ENCODE data around the gene SLC45A1. TPM values are rescaled to one million over a fixed set of nuclear protein-coding genes. Genes with fewer than 3 reads are reported as not detected.
A peak's percentile ranks its signal among the peaks of the same experiment; 100 is the strongest.

SLC45A1 gene
- total RNA-seq, 1 experiment from 2014 or later = 13.8 TPM

GRCh38 chr1:8281843-8282509, 35.9 kb upstream of the SLC45A1 start:
- no peak overlapping the region for H3K9ac ChIP-seq (ENCODE audit: low read length)
- no TSS peak for BruUV-seq (replicated peaks)
- no peak overlapping the region for H3K4me3 ChIP-seq (replicated peaks in 1 of 2; ENCODE audit: low read depth in 1 of 2, low read length in 2 of 2)
- intact Hi-C loops (cut with micrococcal nuclease) = no loop called here
- no peak overlapping the region for H2AFZ ChIP-seq (ENCODE audit: low read depth, low read length, poor library complexity, severe bottlenecking)
- H3K36me3 ChIP-seq (ENCODE audit: control insufficient read depth in 1 of 2, insufficient read depth in 2 of 2, low read length in 2 of 2) = no peaks in the 10 kb centered on the region
- H3K4me2 ChIP-seq (ENCODE audit: low read length) = no peak overlapping the region
- ATAC-seq (no peak), DNase-seq (ENCODE audit: low read depth, low spot score) (no peak)
- RAD21 ChIA-PET (ENCODE audit: low non-redundant PET in 1 of 2, low total read pairs in 2 of 2, uncharacterized antibody in 2 of 2, unreplicated experiment in 2 of 2) = interaction anchor here in 1 of 2 experiments (0.6 kb wide), 1 partner anchor 199 kb away, joined by 3 read pairs; no protein-coding TSS in a partner anchor
- POLR2A ChIA-PET = no interaction called here
- H4K20me1 ChIP-seq (ENCODE audit: insufficient read depth) = no peaks in the 10 kb centered on the region
- no peaks in the 10 kb centered on the region for H3K27me3 ChIP-seq (ENCODE audit: insufficient read depth, low read length)
- no peaks in the 10 kb centered on the region for H3K9me3 ChIP-seq (ENCODE audit: control insufficient read depth in 1 of 2, insufficient read depth in 1 of 2, low read depth in 1 of 2, low read length in 2 of 2)
- TF ChIP-seq POLR2AphosphoS5 (IDR thresholded peaks at IDR 0.05; ENCODE audit: low read depth, low read length) (no peak), EZH2phosphoT487 (IDR thresholded peaks at IDR 0.05; ENCODE audit: borderline replicate concordance) (no peak)
- no peaks in the 10 kb centered on the region for H3K9me2 ChIP-seq (ENCODE audit: insufficient read depth)
- no peaks in the 10 kb centered on the region for H3K79me2 ChIP-seq (ENCODE audit: insufficient read depth, low read length)
- CTCF ChIA-PET = no interaction called here
- peaks cover 10 to 47% of the 10 kb centered on the region in 2 experiments; a peak in 3 of 4 replicates for H3K4me1 ChIP-seq (ENCODE audit: control insufficient read depth in 1 of 2, insufficient read depth in 2 of 2, low read length in 2 of 2)
- no peak overlapping the region for H3K27ac ChIP-seq (ENCODE audit: low read depth, low read length)

- no peak overlapping the region for H3K9ac ChIP-seq (ENCODE audit: low read length)
- no peaks in the 10 kb centered on the region for H3K9me3 ChIP-seq (ENCODE audit: control insufficient read depth in 1 of 2, insufficient read depth in 1 of 2, low read depth in 1 of 2, low read length in 2 of 2)
- DNase-seq (ENCODE audit: low read depth, low spot score) (no peak), ATAC-seq (no peak)
- peaks cover 8 to 43% of the 10 kb centered on the region in 2 experiments; a peak in 3 of 4 replicates for H3K4me1 ChIP-seq (ENCODE audit: control insufficient read depth in 1 of 2, insufficient read depth in 2 of 2, low read length in 2 of 2)
- no TSS peak for BruUV-seq (replicated peaks)
- TF ChIP-seq EGR1 (IDR thresholded peaks at IDR 0.05; ENCODE audit: low read depth) (no peak), ZFX (IDR thresholded peaks at IDR 0.05) (no peak)
- POLR2A ChIA-PET = no interaction called here
- no peaks in the 10 kb centered on the region for H3K36me3 ChIP-seq (ENCODE audit: control insufficient read depth in 1 of 2, insufficient read depth in 2 of 2, low read length in 2 of 2)
- no peaks in the 10 kb centered on the region for H3K27me3 ChIP-seq (ENCODE audit: insufficient read depth, low read length)
- H3K79me2 ChIP-seq (ENCODE audit: insufficient read depth, low read length) = no peaks in the 10 kb centered on the region
- intact Hi-C loops (cut with micrococcal nuclease) = no loop called here
- RAD21 ChIA-PET (ENCODE audit: low non-redundant PET in 1 of 2, low total read pairs in 2 of 2, uncharacterized antibody in 2 of 2, unreplicated experiment in 2 of 2) = no interaction called here
- peak overlapping the region; percentile 4 for H2AFZ ChIP-seq (ENCODE audit: low read depth, low read length, poor library complexity, severe bottlenecking)
- no peak overlapping the region for H3K4me3 ChIP-seq (replicated peaks in 1 of 2; ENCODE audit: low read depth in 1 of 2, low read length in 2 of 2)
- H4K20me1 ChIP-seq (ENCODE audit: insufficient read depth) = no peaks in the 10 kb centered on the region
- CTCF ChIA-PET = no interaction called here
- no peaks in the 10 kb centered on the region for H3K9me2 ChIP-seq (ENCODE audit: insufficient read depth)
- no peak overlapping the region for H3K27ac ChIP-seq (ENCODE audit: low read depth, low read length)
- no peak overlapping the region for H3K4me2 ChIP-seq (ENCODE audit: low read length)
These were observed 34.6 kb upstream of the SLC45A1 start for GRCh38 chr1:8283058-8283884.

Data from HCT116 (cell line).